ENCODE results near the gene WDR43.

DNA sequence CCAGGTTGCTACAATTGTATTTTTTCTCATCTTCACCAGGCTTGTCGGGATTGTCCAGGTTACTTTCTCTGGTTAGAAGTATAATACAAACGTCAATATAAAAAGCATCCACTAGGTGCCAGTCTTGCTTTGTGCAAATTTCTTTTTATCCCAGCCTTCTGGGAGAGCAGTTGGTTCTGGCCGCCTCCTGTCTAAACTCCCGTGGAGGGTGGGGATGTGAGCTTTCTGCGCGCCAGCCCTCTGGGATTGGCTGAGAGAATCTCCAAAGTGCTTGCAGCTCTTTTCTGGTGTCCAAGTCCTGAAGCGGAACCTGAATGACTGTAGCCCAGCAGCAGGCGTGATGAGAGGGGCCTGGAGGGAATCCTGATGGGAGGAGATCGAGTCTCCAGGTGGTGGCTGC lies 64.2 kb downstream of the WDR43 start:
- no peak for TF ChIP-seq RARB (CRISPR knock-in tag; IDR thresholded peaks at IDR 0.05)
- TF ChIP-seq ZFP30 (CRISPR knock-in tag; IDR thresholded peaks at IDR 0.05) = no peak
- no peak for TF ChIP-seq TCF4 (CRISPR knock-in tag; IDR thresholded peaks at IDR 0.05; ENCODE audit: borderline replicate concordance)
- no peak for TF ChIP-seq PPARA (CRISPR knock-in tag; IDR thresholded peaks at IDR 0.05; ENCODE audit: borderline replicate concordance)
- TF ChIP-seq, protein P1, sequence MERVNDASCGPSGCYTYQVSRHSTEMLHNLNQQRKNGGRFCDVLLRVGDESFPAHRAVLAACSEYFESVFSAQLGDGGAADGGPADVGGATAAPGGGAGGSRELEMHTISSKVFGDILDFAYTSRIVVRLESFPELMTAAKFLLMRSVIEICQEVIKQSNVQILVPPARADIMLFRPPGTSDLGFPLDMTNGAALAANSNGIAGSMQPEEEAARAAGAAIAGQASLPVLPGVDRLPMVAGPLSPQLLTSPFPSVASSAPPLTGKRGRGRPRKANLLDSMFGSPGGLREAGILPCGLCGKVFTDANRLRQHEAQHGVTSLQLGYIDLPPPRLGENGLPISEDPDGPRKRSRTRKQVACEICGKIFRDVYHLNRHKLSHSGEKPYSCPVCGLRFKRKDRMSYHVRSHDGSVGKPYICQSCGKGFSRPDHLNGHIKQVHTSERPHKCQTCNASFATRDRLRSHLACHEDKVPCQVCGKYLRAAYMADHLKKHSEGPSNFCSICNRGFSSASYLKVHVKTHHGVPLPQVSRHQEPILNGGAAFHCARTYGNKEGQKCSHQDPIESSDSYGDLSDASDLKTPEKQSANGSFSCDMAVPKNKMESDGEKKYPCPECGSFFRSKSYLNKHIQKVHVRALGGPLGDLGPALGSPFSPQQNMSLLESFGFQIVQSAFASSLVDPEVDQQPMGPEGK (CRISPR knock-in tag; IDR thresholded peaks at IDR 0.05; ENCODE audit: borderline replicate concordance) = no peak
- TF ChIP-seq SNAI2 (CRISPR knock-in tag; IDR thresholded peaks at IDR 0.05) = no peak
- TF ChIP-seq, protein P2, sequence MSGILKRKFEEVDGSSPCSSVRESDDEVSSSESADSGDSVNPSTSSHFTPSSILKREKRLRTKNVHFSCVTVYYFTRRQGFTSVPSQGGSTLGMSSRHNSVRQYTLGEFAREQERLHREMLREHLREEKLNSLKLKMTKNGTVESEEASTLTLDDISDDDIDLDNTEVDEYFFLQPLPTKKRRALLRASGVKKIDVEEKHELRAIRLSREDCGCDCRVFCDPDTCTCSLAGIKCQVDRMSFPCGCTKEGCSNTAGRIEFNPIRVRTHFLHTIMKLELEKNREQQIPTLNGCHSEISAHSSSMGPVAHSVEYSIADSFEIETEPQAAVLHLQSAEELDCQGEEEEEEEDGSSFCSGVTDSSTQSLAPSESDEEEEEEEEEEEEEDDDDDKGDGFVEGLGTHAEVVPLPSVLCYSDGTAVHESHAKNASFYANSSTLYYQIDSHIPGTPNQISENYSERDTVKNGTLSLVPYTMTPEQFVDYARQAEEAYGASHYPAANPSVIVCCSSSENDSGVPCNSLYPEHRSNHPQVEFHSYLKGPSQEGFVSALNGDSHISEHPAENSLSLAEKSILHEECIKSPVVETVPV (CRISPR knock-in tag; IDR thresholded peaks at IDR 0.05) = no peak
- TF ChIP-seq, protein P3, sequence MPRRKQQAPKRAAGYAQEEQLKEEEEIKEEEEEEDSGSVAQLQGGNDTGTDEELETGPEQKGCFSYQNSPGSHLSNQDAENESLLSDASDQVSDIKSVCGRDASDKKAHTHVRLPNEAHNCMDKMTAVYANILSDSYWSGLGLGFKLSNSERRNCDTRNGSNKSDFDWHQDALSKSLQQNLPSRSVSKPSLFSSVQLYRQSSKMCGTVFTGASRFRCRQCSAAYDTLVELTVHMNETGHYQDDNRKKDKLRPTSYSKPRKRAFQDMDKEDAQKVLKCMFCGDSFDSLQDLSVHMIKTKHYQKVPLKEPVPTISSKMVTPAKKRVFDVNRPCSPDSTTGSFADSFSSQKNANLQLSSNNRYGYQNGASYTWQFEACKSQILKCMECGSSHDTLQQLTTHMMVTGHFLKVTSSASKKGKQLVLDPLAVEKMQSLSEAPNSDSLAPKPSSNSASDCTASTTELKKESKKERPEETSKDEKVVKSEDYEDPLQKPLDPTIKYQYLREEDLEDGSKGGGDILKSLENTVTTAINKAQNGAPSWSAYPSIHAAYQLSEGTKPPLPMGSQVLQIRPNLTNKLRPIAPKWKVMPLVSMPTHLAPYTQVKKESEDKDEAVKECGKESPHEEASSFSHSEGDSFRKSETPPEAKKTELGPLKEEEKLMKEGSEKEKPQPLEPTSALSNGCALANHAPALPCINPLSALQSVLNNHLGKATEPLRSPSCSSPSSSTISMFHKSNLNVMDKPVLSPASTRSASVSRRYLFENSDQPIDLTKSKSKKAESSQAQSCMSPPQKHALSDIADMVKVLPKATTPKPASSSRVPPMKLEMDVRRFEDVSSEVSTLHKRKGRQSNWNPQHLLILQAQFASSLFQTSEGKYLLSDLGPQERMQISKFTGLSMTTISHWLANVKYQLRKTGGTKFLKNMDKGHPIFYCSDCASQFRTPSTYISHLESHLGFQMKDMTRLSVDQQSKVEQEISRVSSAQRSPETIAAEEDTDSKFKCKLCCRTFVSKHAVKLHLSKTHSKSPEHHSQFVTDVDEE (CRISPR knock-in tag; IDR thresholded peaks at IDR 0.05) = no peak
- no peak for TF ChIP-seq CSDC2 (CRISPR knock-in tag; IDR thresholded peaks at IDR 0.05)
- TF ChIP-seq ZNF8 (CRISPR knock-in tag; IDR thresholded peaks at IDR 0.05) = no peak
- TF ChIP-seq, protein P4, sequence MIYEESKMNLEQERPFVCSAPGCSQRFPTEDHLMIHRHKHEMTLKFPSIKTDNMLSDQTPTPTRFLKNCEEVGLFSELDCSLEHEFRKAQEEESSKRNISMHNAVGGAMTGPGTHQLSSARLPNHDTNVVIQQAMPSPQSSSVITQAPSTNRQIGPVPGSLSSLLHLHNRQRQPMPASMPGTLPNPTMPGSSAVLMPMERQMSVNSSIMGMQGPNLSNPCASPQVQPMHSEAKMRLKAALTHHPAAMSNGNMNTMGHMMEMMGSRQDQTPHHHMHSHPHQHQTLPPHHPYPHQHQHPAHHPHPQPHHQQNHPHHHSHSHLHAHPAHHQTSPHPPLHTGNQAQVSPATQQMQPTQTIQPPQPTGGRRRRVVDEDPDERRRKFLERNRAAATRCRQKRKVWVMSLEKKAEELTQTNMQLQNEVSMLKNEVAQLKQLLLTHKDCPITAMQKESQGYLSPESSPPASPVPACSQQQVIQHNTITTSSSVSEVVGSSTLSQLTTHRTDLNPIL (CRISPR knock-in tag; IDR thresholded peaks at IDR 0.05; ENCODE audit: low read depth) = no peak
- no peak for TF ChIP-seq GLIS3 (CRISPR knock-in tag; IDR thresholded peaks at IDR 0.05)
- TF ChIP-seq ARNTL (CRISPR knock-in tag; IDR thresholded peaks at IDR 0.05; ENCODE audit: borderline replicate concordance, low read depth) = no peak
- TF ChIP-seq ISL1 (CRISPR knock-in tag; IDR thresholded peaks at IDR 0.05) = 0 out of 2 replicates have a peak, but pooled peaks have one; percentile 7

All from SK-N-SH treated with all-trans-retinoic acid at 6 μM for 48 hours (cell line).